Activated CD8-positive, alpha-beta memory T cell treated with anti-CD3 and anti-CD28 coated beads, Interleukin-2, amount 50 U/mL, for 48 hours (primary cell): Measurements from ENCODE around the gene RNF31.
"Not testable (repeated sequence)": the region's sequence is repeated elsewhere in the genome, so short reads cannot be mapped to it uniquely, and the experiment has no call there.

Source experiments
- DNase-seq: peaks from one replicate; pipeline ENCODE4 v3.0.0-alpha.2; 2020

The RNF31 gene

DNA sequence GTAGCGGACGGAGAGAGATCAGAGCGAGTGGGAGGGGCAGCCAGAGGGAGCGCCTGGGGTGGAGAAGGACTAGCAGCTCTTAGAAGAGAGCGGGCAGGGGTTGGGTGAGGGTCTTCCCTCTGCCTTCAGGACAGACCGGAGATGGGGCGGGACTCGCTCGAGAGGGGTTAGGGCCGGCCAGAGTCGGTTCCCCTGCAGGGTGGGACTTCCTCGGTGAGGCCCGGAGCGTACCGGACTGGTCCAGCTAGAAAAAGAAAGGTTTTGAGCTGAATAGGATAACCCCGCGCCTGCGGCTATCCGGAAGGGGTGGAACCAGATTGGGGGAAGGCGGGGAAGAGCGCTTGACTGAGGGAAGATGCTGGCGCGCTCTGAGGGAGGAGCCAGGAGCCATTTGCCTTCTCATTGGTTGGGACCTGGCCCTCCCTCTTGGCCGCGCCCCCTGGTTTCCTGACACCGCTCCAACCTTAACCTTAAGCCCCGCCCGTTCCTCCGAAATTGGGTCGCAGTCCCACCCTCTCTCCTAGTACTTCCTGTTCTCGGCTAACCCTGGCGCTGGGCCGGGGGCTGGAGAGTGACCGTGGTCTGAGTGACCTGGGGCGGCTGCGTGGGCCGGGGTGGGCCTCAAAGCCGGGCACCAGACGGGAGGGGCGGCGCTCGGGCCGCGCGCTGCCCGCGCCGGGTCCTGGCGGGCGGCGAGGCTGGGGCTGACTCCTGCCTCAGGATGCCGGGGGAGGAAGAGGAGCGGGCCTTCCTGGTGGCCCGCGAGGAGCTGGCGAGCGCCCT lies at the start of gene RNF31:
RNF31 (plus strand) TSS at position 521 of the 783 bp plus-strand sequence; CDS start at position 722, 201 bp downstream.
- DNase-seq: peak; percentile 95

DNA sequence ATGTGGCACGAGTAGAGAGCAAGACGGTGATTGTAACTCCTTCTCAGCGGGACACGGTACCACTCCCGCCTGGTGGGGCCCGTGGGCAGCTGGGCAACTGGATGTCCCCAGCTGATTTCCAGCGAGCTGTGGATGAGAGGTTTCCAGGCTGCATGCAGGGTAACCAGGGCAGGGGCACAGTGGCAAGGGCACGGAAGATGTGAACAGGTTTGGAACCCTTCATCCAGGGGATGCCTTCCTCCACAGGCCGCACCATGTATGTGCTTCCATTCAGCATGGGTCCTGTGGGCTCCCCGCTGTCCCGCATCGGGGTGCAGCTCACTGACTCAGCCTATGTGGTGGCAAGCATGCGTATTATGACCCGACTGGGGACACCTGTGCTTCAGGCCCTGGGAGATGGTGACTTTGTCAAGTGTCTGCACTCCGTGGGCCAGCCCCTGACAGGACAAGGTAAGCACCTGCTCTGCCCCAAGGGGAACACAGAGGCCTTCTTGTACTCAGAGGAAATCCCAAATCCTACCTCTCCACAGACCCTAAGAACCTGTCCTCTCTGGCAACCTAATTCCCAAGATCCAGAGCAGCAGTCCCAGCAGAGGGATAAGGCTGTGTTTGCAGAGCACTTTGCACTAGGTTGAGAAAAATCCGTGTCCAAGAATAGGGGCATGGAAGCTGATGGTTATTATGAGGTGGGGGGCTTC lies 48.9 kb upstream of the RNF31 start:
- no peak for DNase-seq

DNA sequence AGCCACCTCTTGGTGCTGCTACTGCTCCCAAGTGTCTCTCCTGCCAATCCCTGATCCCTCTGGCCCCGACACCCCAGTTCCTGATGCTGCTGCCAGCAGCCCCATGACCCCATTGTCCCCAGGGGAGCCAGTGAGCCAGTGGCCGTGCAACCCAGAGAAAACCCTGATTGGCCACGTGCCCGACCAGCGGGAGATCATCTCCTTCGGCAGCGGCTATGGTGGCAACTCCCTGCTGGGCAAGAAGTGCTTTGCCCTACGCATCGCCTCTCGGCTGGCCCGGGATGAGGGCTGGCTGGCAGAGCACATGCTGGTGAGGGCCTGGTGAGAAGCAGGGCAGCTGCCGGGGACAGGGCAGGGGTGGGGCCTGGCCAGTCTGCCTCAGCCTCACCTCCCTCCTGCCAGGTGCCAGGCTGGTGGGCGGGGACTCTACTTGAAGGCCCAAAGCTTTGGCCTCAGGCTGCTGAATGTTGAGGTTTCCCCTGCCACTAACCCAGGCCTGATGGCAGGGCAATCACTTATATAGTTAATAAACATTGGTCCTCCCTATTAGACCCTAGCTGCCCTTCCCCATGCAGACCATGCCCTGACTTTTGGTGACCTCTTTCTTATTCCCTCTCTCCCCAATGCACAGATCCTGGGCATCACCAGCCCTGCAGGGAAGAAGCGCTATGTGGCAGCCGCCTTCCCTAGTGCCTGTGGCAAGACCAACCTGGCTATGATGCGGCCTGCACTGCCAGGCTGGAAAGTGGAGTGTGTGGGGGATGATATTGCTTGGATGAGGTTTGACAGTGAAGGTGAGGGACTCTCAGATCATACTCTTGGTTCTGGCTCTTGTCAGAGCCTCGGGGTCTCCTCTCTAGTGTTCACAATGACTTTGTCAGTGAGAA lies 48.1 kb upstream of the RNF31 start:
- DNase-seq: no peak

DNA sequence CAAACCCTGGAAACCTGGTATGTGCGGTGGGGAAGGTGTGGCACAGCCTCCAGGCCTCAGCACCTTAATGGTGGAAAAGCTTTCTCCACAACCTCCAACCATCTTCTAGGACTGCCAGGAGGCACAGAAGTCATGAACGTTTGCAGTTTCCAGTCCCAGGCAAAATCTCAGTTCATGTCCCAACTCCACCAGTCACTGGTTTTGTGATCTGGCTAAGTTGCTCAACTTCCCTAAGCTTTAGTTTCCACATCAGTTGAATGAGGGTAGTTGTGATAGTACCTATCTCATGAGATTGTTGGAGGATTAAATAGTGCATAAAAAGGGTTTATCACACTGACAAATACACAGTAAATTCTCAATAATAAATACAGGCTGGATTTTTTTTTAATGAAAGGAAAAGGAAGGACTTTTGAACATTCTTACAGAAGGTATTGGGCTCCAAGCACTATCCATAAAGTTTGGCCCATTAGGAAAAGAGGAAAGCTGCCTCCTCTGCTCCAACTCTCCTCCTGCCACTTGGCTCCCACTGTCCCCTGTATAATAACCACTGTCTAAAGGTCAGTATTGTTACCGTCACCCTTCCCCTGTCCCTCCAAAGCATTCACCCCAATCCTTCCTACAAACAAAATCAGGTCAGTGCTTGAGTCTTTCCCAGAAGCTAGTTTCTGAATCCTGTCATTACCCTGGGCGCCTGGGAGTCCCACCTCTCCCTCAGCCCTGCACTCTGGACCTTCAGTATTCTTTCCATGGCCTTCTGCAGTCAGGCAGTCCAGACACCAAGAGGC lies 46.9 kb upstream of the RNF31 start:
- DNase-seq: no peak

DNA sequence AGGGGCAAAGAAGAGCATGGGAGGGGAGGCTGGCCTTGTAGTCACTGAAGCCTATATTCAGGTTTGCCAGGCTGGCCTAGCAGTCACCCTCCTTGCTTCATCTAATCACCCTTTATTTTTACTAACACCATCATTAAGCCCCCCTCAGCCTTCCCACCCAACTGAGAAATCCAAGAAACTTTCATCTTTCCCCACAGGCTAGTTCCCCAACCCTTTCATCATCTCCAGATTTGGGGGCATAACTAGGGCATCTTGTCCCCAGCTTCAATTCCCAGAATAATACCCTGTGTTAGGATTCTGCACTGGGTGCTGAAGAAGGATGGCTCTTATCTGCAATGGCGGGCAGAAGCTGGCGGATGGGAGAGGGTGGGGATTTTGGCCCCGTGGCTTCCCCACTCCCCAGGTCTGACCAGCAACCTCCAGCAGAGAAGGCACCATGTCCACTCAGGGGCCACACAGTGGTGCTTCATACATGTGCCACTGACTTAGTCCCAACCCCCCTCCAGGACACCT lies 46.3 kb upstream of the RNF31 start:
- DNase-seq: no peak

DNA sequence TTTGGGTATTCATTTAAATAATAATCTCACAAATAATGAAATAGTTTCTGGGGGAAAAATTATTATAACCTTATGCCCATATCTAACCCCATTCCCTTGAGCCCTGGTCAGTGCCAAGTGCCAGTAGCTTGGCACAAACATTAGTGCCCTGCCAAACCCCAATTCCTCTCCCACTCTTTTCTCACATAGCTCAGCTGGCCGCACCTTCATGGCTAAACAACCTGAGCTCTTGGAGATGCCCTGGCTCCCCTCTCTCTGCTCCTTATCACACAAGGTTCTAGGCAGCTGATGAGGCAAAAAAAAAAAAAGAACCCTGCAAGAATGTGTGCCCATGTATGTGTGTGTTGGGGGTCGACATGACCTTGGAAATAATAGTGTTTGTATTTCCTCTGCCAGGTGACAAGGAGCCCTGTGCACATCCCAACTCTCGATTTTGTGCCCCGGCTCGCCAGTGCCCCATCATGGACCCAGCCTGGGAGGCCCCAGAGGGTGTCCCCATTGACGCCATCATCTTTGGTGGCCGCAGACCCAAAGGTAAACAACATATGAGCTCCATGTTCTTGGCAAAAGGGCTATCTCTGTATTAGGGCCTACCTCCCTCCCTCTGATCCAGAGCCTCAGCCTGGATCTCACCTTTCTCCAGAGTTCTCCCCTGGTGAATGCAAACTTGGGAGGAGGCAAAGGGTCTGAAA lies 44.8 kb upstream of the RNF31 start:
- no peak for DNase-seq

DNA sequence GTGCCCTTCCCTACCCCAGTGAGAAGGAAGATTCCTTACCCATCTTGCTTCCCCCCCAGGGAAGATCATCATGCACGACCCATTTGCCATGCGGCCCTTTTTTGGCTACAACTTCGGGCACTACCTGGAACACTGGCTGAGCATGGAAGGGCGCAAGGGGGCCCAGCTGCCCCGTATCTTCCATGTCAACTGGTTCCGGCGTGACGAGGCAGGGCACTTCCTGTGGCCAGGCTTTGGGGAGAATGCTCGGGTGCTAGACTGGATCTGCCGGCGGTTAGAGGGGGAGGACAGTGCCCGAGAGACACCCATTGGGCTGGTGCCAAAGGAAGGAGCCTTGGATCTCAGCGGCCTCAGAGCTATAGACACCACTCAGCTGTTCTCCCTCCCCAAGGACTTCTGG lies 43.8 kb upstream of the RNF31 start:
- no peak for DNase-seq

DNA sequence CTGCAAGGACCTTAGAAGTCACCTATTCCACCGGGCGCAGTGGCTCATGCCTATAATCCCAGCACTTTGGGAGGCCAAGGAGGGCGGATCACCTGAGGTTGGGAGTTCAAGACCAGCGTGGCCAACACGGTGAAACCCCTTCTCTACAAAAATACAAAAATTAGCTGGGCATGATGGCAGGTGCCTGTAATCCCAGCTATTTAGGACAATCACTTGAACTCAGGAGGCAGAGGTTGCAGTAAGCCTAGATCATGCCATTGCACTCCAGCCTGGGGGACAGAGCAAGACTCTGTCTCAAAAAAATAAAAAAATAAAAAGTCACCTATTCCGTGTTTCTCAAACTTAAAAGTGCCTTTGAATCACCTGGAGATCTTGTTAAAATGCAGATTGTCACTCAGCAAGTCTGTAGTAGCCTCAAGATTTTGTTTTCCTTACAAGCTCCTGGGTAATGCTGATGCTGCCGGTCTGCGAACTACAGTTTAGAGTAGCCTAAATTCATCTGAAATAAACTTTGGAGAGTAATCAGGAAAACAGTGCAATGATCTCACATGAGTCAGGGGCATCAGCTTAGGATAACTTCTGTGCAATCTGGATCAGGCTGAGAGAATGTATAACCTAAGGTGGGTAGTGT lies 41.6 kb upstream of the RNF31 start:
- DNase-seq: not testable (repeated sequence)

DNA sequence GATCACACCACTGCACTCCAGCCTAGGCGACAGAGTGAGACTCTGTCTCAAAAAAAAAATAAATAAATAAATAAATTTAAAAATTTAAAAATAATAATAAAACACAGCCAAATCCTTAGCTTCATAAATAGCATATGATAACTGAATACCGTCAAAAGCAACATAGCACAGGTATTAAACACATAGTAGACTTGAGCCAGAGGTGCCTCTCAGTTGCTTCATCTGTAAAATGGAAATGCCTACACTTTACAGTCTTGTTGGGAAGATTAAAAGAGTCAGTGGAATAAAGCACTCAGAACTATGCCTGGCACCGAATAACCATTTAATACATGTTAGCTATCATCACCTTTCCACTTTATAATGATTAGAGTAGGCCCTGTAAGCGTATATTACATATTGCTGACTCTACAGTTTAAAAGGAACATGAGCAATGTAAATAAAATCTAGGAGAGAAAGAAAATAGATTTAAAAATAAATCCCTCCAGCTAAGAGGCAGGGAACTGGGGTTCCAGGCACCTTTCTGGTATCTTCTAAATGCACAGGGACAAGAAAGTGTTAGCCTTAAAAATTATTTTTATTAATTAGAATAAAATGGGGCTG lies 40.5 kb upstream of the RNF31 start:
- no peak for DNase-seq

DNA sequence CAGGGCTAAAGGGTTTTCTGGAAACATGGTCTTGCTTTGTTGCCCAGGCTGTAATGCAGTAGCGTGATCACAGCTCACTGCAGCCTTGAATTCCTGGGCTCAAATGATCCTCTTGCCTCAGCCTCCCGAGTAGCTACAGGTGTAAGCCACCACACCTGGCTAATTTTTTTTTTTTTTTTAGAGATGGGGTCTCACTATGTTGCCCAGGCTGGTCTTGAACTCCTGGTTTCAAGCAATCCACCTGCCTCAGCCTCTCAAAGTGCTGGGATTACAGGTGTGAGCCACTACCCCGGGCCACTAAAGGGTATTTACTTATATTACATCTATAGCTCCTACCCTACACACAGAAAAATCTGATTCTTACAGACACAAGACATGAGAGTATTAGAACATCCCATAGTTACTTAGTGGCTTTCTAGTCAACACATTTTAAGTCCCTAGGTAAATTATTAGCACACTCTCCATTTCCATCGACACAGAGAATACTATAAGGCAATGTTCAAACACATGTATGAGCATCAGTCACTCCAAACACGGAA lies 38.9 kb upstream of the RNF31 start:
- no peak for DNase-seq

DNA sequence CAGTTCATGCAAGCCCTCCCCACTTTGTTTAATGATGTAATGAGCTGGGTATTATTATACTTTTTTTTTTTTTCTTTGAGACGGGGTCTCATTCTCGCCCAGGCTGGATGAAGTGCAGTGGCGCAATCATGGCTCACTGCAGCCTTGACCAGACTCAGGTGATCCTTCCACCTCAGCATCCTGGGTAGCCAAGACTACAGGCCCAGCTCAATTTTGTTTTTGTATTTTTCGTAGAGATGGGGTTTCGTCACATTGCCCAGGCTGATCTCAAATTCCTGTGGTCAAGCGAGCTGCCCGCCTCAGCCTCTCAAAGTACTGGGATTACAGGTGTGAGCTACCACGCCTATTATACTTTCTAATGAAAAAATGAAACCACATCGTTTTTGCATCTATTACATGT lies 37.2 kb upstream of the RNF31 start:
- no peak for DNase-seq

DNA sequence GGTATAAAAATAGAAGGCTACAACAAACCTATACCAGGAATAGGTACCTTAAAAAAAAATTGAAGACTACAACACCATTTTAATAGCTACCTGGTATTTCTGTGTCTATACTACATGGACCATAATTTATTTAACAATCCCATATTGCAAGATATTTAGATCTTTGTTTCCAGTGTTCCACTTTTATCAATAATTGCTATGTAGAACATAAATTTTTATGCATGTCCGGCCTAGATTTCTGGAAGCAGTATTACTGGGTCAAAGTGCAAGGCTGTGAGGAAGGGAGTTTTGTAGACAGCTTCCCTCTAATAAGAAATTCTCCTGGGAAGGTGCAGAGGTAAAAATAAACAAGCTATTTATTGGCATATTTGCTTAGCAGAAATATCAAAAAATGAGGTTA lies 36.8 kb upstream of the RNF31 start:
- no peak for DNase-seq

DNA sequence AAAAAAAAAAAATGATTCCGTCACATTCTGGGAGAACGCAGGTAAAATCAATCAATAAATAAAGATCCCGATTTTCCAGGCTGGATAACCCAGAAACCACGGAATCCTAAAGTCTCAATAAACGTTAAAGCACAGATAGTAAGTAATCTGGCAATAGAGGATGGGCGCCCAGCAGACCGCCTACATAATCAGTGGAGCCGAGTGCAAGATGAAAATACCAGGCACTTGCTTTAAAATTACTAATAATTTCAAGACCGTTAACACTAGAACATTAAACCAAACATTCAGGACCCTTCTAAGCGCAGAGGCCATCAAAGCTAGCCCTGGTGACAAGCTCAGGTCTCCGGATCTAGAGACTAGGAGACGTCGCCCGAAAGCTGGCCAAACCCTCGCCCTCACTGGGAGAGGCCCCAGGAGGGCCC lies 33.9 kb upstream of the RNF31 start:
- no peak for DNase-seq

DNA sequence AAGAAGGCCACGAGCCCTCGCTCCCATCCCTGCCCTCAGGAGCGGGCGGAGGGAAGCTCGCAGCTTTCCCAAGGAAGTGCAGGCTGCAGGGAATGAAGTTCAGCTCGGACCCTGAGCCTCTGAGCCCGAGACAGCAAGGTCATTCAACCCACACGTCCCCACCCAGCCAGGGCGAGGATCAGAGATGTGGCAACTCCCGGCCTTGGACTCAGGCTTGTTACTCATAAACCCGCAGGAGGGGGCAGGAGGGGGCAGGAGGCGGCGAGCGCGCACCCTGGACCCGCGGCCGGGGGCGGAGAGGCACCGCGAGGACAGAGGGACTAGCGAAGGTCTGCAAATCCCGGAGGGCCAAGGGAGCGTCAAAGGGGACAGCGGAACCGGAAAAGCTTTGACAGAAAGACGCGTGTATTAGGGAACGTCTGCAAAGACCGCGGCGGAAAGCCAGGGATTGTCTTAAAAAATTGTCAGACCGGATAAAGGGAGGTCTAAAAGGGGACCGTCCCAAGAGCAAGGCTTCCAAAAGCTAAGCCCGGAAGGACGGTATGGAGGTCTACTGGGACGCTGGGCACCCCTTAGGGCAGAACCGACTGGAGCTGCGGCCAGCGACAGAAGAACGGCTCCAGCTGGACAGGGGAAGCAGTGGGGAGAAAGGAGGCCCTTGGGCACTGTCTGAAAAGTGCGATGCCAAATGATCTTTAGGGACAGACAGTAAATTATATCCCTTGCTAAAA lies 33.3 kb upstream of the RNF31 start:
- DNase-seq: peak; percentile 90

DNA sequence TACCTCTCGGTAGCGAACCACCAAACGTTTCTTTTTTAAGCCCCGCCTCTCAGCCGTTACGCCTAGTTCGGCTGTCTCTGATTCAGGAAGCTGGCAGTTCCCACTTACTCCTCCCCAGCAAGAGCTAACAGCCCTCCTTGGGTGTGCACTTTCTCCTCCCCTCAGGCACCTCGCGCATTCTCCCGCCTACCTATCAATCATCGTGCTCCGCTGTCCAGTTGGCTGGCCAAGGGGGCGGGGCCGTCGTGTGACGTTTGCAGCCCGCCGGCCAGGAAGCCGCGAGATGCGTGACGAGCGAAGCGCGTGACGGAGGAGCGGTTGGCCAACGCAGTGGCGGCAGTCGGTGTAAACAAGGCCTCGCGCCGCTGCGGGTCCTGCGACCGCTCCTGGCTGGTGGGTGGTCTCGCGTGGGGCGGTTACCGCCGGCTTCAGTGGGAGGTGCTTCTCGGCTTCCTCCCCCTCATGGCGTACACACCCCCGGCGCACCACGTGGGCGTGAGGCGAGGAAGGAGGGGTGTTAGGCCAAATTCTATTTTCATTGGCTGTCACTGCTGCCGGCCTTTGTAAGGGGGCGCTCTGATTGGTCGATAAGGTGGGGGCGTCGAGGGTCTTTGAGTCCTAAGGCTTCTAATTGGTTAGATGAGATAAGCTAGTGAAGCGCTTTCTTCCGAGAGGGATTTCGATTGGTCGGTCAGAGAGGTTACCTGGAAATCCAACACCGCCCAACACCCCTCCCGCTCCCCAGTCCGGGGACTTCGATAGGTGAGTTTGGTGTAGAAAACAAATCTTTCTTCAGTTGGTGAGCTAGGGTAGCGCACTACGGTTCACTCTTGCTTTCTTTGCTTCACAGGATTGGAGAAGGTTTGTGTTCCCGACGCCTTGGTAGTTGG lies 32.5 kb upstream of the RNF31 start, which contains the start of the genes DCAF11 and NRL:
DCAF11 (plus strand) TSS at position 246 of the 890 bp plus-strand sequence. CDS start 818 bp downstream, outside the sequence.
NRL (minus strand) TSS at position 418 of the 890 bp plus-strand sequence. CDS start 32,101 bp downstream, outside the sequence.
- peak; percentile 99 for DNase-seq

DNA sequence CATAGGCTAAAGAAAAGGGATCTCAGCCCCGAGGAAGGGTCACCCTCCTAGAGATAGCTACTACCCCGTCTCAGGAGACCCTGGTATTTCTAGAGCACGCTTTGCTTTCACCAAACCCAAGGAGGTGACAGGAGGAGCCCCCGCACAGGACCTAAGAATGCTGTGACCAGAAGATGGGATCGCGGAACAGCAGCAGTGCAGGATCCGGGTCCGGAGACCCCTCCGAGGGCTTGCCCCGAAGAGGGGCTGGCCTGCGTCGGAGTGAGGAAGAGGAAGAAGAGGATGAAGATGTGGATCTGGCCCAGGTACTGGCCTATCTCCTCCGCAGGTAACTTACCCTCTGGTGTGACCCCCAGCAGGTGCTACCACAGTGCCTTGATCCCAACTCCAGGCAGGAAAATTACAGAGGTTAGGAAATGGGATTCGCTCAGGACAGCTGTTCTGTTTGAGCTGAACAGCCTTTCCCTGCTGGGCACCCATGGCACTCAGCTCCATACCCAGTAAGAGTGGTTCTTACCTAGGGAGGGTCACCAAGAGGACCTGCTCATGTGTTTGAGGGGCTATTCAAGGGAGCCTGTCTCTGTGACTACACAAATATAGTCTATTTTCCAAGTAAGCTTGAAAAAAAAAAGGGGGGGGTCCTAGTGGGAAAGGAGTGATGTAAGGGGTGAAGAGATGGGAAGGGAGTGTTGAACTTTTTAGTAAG lies 31.7 kb upstream of the RNF31 start:
- DNase-seq: no peak

DNA sequence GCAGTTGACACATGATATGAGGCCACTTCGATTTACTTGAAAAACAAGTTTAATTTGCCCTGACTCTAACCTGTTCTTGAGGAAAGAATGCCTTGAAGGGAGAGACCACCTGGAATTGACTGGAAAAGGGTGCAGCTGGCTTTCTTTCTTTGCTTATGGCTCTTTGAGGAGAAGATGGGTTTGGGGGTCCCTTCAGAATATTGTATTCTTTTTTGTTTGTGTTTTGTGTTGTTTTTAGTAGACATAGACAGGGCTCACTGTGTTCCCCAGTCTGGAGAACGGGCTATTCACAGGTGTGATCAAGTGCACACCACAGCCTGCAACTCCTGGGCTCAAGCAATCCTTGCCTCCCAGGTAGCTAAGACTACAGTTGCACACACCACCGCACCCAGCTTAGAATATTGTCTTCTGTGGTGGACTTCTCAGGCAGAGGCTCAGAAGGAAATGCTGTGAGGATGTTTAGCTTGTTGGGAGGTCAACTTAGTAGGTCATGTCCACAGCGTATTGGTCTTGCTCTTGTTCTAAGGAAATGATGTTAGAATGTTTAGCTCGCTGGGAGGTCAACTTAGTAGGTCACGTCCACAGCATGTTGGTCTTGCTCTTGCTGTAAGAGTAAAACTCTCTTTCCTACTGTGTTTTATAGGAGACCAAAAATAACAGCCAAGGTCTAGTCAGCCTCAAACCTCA lies 31.0 kb upstream of the RNF31 start:
- no peak for DNase-seq
